Fibroblast of lung (primary cell): ENCODE measurements around the gene CAMK1G. TPM values are rescaled to one million over a fixed set of nuclear protein-coding genes. Genes with fewer than 3 reads are reported as not detected.

Source experiments
- DNase-seq, 2 donors: peaks; one replicate each; pipeline versions ENCODE4 v3.0.0 to v3.0.0-alpha.2; 2010; ENCODE audit warnings: low read depth in 2 of 2
- H2AFZ ChIP-seq: 2 replicates; pipeline ENCODE4 v1.5.1; 2012; ENCODE audit warnings: low read length, control low read depth, inconsistent platforms
- H3K27ac ChIP-seq: 2 replicates; pipeline ENCODE4 v1.5.1; 2011; ENCODE audit warnings: low read length, control low read depth; ENCODE audit not compliant: insufficient read depth
- H3K27me3 ChIP-seq: 2 replicates; pipeline ENCODE4 v1.5.1; 2011; ENCODE audit warnings: mild to moderate bottlenecking, low read length; ENCODE audit not compliant: control insufficient read depth, insufficient read depth
- H3K36me3 ChIP-seq: 2 replicates; pipeline ENCODE4 v1.5.1; 2011; ENCODE audit warnings: low read length; ENCODE audit not compliant: control insufficient read depth, insufficient read depth
- H3K4me1 ChIP-seq: 2 replicates; pipeline ENCODE4 v1.5.1; 2011; ENCODE audit warnings: low read length; ENCODE audit not compliant: control insufficient read depth, insufficient read depth; ENCODE audit errors: extremely low read depth
- H3K4me2 ChIP-seq: 2 replicates; pipeline ENCODE4 v1.5.1; 2011; ENCODE audit warnings: low read length, control low read depth; ENCODE audit not compliant: insufficient read depth; ENCODE audit errors: extremely low read depth
- H3K4me3 ChIP-seq, 4 experiments: fragments of 200-600 bp in 1 of 4; sonication (generic) in 1 of 4; replicated peaks in 1 of 4; 2 replicates each; pipeline ENCODE4 v1.5.1; 2011 to 2016; ENCODE audit warnings: low read length in 4 of 4, low read depth in 3 of 4, mild to moderate bottlenecking in 3 of 4, control low read depth in 2 of 4, inconsistent platforms in 1 of 4, mixed read lengths in 1 of 4; ENCODE audit not compliant: insufficient read depth in 1 of 4; ENCODE audit errors: control extremely low read depth in 1 of 4
- H3K79me2 ChIP-seq: 2 replicates; pipeline ENCODE4 v1.5.1; 2012; ENCODE audit warnings: mild to moderate bottlenecking, low read length, inconsistent platforms; ENCODE audit not compliant: control insufficient read depth, insufficient read depth
- H3K9ac ChIP-seq: 2 replicates; pipeline ENCODE4 v1.5.1; 2011; ENCODE audit warnings: mild to moderate bottlenecking, low read length, control low read depth; ENCODE audit not compliant: insufficient read depth
- H3K9me3 ChIP-seq: 2 replicates; pipeline ENCODE4 v1.5.1; 2012; ENCODE audit warnings: low read depth, low read length; ENCODE audit not compliant: control insufficient read depth, insufficient read depth
- H4K20me1 ChIP-seq: 2 replicates; pipeline ENCODE4 v1.5.1; 2011; ENCODE audit warnings: low read length; ENCODE audit not compliant: control insufficient read depth, insufficient read depth; ENCODE audit errors: extremely low read depth
- CTCF ChIP-seq, 2 donors: IDR thresholded peaks in 1 of 2; conservative IDR thresholded peaks in 1 of 2; 1 replicate in 1 of 2; 2 replicates in 1 of 2; pipeline ENCODE4 v1.5.1; 2011 to 2012; ENCODE audit warnings: low read length in 2 of 2, control low read depth in 1 of 2, inconsistent platforms in 1 of 2, low read depth in 1 of 2, mild to moderate bottlenecking in 1 of 2
- EZH2 ChIP-seq: IDR thresholded peaks from 2 replicates; pipeline ENCODE4 v1.5.1; 2012; ENCODE audit warnings: low read length, control low read depth, mild to moderate bottlenecking; ENCODE audit errors: missing control alignments
- polyA plus RNA-seq, 2 donors: library from polyadenylated mRNA; depleted of rRNA in 1 of 2; stranded (reverse) in 1 of 2; unstranded in 1 of 2; fragments of >200 nt; gene quantifications; 2 replicates each; pipeline ENCODE4 v1.2.1, GENCODE V29; 2011 to 2012; ENCODE audit warnings: missing spikeins in 1 of 2
- total RNA-seq: library from RNA; depleted of rRNA; stranded (reverse); fragments of >200 nt; gene quantifications from 2 replicates; pipeline ENCODE4 v1.2.1, GENCODE V29; 2014

CAMK1G gene
- total and polyA plus RNA-seq, 2 donors (not counting 1 experiment from before 2014, with no cell fraction given): 0.96 to 1.7 TPM

- Histone ChIP-seq H3K9ac (no peak overlapping the region), H3K36me3 (no peaks in the 10 kb centered on the region), H3K4me1 (peaks cover 31% of the 10 kb centered on the region), H3K4me2 (no peak overlapping the region), H4K20me1 (no peaks in the 10 kb centered on the region), H3K79me2 (no peaks in the 10 kb centered on the region), H3K4me3 (no peak overlapping the region), H3K9me3 (no peaks in the 10 kb centered on the region), H2AFZ (no peak overlapping the region), H3K27ac (no peak overlapping the region), H3K27me3 (no peaks in the 10 kb centered on the region)
- TF ChIP-seq EZH2: no peak
- TF ChIP-seq CTCF (conservative IDR thresholded peaks at IDR 0.05 in 1 of 2, IDR thresholded peaks at IDR 0.05 in 1 of 2; ENCODE audit: low read depth in 1 of 2, low read length in 2 of 2): no peak
- peak; percentile 55 to 81 for DNase-seq
These were observed 59.9 kb downstream of the CAMK1G start for GRCh38 chr1:209643285-209644020.

- no peak for DNase-seq
- Histone ChIP-seq H3K79me2 (no peaks in the 10 kb centered on the region), H3K4me2 (no peak overlapping the region), H2AFZ (peak overlapping the region; percentile 36), H3K4me1 (peaks cover 47% of the 10 kb centered on the region), H3K36me3 (no peaks in the 10 kb centered on the region), H3K9me3 (no peaks in the 10 kb centered on the region), H3K27ac (no peak overlapping the region), H4K20me1 (no peaks in the 10 kb centered on the region), H3K9ac (no peak overlapping the region), H3K4me3 (no peak overlapping the region), H3K27me3 (no peaks in the 10 kb centered on the region)
- TF ChIP-seq CTCF (conservative IDR thresholded peaks at IDR 0.05 in 1 of 2, IDR thresholded peaks at IDR 0.05 in 1 of 2; ENCODE audit: low read depth in 1 of 2, low read length in 2 of 2) (no peak), EZH2 (no peak)
These were observed 62.3 kb downstream of the CAMK1G start for GRCh38 chr1:209645574-209646452.

- peaks cover 53% of the 10 kb centered on the region for H3K4me1 ChIP-seq
- TF ChIP-seq CTCF (conservative IDR thresholded peaks at IDR 0.05 in 1 of 2, IDR thresholded peaks at IDR 0.05 in 1 of 2; ENCODE audit: low read depth in 1 of 2, low read length in 2 of 2) (peak; percentile 41 to 49), EZH2 (no peak)
- peak; percentile 56 to 73 for DNase-seq
- peak overlapping the region; percentile 5 for H3K4me2 ChIP-seq
- no peaks in the 10 kb centered on the region for H3K36me3 ChIP-seq
- no peaks in the 10 kb centered on the region for H3K9me3 ChIP-seq
- H3K27ac ChIP-seq: no peak overlapping the region
- no peak overlapping the region for H3K4me3 ChIP-seq
- no peaks in the 10 kb centered on the region for H3K27me3 ChIP-seq
- no peak overlapping the region for H2AFZ ChIP-seq
- H4K20me1 ChIP-seq: no peaks in the 10 kb centered on the region
- H3K9ac ChIP-seq: no peak overlapping the region
- no peaks in the 10 kb centered on the region for H3K79me2 ChIP-seq
These were observed 63.0 kb downstream of the CAMK1G start for GRCh38 chr1:209646558-209646957.
